Stimulated activated CD4-positive, alpha-beta T cell treated with anti-CD3 and anti-CD28 coated beads, Interleukin-1b, Interleukin-23, amount 100 ng/mL, for 1 hour (primary cell): ENCODE results near the gene GABARAPL2.
"Not testable (repeated sequence)": the region's sequence is repeated elsewhere in the genome, so short reads cannot be mapped to it uniquely, and the experiment has no call there.

Source experiments
- DNase-seq, 2 donors: peaks; one replicate each; pipeline ENCODE4 v3.0.0-alpha.2; 2020; ENCODE audit warnings: low read depth in 2 of 2

Gene GABARAPL2

DNA sequence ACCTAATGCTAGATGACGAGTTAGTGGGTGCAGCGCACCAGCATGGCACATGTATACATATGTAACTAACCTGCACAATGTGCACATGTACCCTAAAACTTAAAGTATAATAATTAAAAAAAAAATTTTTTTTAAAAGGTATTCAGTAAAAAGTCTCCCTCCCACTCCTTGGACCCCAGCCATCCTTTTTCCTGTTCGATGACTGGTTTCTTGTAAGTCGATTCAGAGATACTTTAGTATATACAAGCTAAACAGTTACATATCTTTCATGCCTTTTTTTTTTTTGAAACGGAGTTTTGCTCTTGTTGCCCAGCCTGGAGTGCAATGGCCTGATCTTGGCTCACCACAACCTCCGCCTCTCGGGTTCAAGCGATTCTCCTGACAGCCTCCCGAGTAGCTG is 25.7 kb downstream of the GABARAPL2 start:
- DNase-seq: not testable (repeated sequence)

DNA sequence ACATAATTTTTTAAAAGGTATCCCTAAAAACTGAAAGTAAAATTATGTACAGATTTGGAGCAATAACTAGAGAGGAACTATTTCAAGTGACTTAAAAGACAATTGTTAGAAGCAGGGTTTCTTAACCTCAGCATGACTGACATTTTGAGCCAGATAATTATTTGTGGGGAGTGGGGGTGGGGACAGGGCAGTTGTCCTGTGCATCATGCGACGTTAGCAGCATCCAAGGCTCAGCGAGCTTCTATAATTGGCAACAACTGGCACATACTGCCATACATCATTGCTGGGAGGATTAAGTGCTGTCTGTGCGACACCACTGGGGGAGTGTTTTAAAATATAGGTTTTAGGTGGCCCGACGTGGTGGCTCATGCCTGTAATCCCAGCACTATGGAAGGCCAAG is 27.1 kb downstream of the GABARAPL2 start:
- no peak for DNase-seq

DNA sequence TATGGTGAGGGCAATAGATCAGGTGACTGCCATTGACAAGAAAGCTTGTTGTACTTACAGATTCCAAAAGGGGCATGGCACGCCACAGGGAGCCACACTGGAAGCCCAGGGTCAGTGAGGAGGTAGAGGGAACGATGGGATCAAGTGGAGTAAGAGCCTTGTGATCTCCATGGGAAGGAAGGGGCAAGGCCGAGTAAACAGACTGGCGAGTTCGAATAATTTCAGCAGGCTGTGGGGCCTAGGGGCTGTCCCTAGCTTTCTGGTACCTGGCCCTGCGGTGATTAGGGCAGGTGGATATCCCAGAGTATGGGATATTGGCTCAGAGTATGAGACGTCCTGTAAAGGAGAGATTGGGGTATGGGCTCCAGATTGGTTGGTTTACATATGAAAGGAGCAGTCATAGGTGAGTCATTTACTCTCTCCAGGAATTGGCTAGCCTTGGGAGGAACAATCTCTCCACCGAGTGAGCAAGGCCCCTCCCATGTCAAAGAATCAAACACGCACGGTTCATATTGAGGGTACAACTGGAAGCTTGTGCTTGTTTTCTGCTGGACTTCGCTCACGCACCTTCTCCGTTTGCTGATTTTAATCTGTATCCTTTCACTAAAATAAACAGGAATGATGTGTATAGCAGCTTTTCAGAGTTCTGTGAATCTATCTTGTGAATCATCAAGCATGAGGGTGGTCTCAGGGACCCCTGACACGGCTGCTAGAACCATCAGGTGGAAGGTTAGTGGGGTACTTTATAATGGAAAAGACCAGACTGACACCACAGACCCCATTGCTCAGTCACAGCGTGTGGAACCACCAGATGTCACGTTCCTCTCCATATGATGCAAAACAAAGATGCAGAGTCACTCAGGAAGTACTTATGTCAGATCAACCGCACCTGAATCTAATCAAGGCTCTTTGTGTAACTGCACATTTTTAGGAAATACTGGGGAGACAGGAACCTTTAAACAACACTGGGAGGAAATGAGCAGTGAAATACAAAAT is 27.9 kb downstream of the GABARAPL2 start:
- no peak for DNase-seq

DNA sequence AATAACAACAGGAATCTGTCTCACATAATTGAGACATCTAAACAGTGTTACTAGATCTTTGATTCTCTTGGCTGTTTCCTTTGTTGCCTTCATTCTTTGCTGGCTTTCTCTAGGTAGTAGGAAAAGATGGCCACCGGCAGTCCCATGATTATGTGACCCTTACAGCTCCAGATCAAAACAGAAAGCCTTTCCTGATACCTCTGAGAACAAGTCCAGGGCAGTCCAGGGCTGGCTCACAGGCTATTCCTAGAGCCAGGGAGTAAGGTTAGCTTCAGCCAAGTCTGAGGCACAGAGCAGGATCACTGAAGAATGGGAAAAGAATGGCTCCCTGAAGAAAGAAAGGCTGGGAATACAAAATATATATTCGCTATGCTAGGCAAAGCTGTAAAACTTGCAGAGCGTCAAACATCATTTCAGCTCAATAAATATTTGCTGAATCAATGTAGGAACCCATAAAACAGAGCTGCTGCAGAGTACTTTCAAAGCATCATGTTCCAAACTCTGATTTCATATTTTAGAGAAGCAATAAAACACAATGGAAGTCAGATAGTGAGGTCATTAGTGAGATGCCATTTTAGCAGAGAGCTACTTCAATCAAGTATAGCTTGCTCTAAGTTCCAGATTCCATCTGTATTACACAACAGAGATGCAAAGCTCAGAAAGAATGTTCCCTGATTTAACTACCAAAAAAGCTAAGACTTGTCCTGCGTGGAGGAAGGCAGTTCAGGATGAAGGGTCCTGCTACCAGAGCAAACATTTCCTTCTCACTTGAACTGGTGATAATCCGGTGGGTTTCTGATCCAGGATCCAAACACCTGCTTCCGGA is 33.5 kb downstream of the GABARAPL2 start:
- no peak for DNase-seq

DNA sequence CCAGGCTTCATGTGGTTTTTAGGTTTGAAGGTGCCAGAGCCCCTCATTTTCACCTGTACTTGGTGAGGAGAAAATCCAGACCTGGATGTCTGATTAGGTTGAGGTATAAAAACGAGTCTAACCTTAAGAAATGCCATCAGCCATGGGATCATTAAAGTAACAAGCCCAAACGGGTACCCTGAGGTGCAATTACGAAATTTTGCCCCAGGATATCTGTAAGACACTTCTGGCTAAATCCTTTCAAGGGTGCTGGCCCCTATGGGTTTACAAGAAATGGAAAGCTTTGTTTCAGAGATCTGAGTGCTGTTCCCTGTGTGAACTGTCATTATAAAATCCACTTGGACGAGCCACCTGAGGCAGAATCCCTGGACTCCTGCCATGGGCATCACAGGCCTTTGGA is 37.1 kb downstream of the GABARAPL2 start:
- DNase-seq: no peak

DNA sequence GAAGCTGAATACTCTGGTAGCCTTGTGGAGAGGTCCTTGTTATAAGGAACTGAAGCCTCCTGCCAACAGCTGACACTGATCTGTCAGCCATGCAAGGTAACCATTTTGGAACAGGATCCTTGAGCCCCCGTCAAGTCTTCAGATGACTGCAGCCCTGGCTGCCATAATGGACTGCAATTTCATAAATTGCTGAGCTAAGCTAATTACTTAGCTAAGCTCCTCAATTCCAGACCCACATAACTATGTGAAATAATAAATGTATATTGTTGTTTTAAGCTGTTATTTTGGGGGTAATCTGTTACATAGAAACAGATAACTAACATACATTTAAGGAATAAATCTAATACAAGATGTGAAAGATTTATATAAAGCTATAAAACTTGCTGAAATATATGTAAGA is 40.3 kb downstream of the GABARAPL2 start:
- no peak for DNase-seq

DNA sequence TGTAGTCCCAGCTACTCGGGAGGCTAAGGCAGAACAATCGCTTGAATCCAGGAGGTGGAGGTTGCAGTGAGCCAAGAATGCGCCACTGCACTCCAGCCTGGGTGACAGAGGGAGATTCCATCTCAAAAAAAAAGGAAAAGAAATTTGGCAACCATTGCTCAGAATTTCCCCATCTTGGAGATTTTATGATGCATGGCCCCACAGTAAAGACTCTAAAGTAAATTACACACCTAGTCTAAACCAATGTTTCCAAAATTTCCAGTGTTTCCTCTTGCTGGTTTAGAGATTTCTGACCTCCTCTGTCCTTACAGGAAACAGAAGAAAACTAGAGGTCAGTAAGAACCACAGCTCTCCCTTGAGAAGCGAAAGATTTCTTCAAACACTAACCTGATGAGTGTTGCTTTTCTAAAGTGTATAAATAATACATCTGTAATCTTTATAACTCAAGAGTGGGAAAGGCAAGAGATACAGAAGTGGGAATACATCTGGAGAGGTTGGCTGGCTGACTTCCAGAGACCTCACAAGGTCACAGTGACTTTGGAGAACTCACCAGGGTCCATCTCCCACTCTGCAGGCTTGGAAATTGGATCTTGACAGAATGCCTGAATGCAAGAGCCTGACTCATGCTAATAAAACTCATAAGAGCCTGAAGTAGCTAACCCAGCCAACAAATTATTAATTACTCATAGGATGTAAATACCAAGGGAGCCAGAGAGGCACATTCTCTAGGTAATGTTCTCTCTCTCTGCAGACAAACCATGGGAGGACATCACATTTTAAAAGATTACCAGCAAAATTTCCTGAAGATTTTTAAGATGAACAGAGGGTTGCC is 48.1 kb downstream of the GABARAPL2 start:
- no peak for DNase-seq

DNA sequence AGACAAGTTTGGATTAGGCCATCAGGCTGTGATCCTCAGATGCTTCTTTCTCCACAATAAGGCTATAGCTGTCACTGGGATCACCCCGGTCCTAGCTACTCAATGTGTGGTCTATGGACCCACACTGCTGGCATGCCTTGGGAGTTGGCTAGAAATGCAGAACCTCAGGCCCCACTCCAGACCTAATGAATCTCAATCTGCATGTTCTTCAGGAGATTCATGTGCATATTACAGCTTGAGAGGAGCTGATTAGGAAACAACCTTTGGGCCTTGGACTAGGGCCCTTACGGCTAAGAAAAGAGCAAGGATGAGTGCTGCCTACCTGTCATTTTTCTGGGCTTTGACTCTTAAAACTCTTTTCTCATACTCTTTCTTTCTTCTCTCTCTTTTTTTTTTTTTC is 49.4 kb downstream of the GABARAPL2 start:
- no peak for DNase-seq

DNA sequence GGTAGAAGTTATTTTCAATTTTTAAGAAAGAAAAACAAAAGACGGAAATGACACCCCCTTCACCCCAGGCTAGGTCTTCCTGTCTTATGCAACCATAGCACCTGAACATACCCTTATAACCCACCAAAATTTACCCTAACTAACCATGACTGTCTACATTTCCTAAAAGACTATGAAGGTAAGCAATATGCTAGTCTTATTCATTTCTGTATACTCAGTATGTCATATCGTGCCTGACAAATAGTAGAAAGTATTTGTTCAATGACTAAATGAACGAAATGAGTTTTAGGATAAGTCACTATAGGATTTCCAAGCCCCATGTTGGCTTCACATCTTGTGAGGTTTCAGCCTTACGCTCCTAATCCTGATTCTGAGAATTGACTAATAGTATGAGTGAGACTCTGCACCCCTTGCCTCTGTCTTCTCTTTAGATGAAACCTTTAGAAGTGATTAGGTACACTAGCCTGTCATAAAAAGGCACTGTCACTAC is 50.4 kb downstream of the GABARAPL2 start:
- DNase-seq: no peak

DNA sequence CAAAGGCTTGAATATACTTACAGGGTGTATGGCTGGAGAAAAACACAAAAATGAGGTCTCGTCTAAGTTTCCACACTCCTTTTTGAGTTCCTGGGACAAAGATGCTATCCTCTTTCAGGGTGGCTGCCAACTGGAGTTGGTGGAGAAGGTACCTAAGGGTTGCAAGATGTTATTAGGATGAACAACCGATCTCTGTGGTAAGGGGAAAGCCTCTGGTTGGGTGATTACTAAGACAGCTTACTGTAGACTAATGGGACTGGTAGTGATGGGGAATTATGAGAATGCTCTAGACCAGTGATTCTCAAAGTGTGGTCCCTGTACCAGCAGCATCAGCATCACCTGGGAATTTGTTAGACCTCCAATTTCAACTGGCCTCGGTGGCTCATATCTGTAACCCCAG is 50.9 kb downstream of the GABARAPL2 start:
- DNase-seq: no peak

DNA sequence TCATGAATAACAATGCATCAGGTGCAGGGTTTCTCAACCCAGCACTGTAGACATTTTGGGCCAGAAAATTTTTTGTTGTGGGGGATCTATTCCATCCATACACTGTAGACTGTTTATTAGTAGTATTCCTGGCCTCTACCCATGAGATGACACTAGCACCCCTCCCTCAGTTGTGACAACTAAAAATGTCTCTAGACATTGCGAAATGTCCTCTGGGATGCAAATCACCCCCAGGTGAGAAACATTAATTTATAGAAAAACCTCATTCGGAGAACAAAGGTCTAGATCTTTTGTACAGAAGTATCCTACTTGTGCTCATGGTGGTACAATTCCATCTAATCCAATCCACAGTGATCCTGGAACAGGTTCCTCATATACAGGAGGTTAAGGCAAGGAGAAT is 52.6 kb downstream of the GABARAPL2 start:
- no peak for DNase-seq

DNA sequence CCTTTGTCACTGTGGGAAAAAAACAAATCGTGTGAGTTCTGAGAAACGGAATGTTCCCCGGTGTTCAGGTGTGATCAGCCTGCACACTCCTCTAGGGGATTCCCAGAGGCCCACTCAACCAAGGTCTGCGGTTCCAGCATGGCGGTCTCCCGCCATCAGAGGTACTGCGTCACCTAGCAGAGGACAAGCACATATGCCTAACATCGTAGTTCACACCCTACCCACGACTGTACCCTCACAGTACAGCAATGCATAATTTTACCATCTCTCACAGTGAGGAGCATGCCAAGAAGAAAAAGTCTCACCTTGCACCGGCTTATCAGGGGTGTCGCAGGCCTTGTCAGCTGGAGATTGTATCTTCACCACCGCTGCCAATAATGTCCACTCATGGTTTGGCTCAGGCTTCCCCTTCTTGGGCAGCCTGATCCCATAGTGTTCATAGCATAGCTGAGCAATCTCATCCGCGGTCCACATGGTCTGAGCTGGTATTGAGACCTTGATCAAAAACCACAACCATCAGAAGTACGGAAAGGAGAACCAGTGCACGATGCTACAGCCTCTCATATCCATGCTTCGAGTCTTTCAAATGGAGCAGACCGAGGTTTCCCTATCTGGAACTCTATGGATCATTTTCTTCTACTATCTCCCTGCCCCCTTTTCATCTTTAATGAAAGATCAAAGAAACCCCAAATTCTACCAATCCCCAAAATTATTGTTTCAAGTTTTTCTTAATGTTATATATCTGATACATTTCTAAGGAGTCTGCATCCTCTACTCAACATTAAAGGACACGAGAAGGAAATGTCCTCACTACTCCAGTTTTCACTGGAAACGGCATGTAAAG is 54.4 kb downstream of the GABARAPL2 start:
- no peak for DNase-seq

DNA sequence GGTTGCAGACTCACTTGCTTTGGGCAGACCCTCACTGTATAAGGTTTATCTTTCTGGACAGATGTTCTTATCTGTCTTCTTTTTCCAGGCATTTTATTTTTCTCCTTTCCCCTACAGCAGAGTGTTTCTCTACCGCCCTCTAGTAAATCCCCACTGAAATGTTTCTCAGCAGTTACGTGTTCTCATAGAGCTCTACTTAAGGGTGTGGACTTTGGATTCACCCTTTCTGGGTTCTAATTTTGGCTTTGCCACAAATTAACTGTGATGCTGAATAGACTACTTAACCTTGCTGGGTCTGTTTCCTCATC is 54.9 kb downstream of the GABARAPL2 start:
- no peak for DNase-seq

DNA sequence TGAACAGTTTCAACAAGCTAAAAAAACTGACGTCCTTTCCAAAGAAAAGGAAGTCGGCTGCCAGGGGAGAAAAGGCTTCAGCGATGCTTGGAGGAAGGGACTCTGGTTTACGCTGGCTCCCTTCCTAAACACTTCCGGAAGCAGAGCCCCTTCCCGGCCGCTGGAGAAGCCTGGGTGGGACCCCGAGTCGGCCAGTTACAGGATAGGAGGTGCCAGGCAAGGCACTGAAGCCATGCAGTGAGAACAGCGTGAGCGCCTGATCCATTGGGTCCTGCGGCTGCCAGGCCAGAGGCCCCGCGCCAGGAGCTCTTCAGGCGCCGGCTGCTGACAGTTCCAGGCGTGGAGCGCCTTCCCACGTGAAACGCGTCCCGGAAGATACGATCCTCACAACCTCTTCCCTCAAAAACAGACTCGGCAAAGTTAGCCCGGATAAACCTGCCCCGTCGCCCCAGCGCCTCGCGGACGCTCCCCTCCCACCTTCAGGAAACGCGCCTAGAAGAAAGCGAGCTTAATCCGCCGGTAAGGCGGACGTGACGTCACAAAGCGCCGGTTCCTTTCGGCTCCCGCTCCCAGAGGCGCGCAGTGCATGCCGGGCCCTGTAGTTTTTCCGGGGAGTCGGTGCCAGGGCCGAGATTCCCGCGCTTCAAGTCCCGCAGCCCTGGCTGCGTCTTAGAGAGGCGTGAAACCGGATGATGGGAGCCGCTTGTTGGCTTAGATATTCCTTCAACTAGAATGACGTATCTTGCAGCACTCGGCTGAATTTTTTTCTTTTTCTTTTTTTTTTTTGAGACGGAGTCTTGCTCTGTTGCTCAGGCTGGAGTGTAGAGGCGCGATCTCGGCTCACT is 56.8 kb downstream of the GABARAPL2 start, which contains the start of gene ADAT1:
Gene ADAT1 (minus strand): TSS at position 521 of the 845 bp plus-strand sequence. CDS start 2,482 bp downstream, outside the sequence.
- peak; percentile 86 to 87 for DNase-seq

DNA sequence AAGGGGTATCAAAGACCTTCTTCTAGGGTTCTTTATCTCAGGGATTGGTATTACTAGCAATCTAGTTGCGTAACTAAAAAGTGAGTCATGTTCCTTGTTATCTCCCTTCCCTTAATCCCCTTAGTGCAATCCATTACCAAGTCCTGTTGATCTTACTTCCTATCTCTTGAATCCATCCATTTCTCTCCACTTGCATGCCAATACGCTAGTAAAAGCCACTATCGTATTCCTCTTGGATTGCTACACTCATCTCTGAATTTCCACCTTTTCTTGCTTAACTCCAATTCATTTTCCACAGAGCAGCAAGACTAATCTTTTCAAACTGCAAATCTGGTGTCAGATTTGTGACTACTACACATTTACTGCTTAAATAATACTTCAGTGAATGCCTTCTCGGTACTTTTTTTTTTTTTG is 58.7 kb downstream of the GABARAPL2 start:
- DNase-seq: no peak

DNA sequence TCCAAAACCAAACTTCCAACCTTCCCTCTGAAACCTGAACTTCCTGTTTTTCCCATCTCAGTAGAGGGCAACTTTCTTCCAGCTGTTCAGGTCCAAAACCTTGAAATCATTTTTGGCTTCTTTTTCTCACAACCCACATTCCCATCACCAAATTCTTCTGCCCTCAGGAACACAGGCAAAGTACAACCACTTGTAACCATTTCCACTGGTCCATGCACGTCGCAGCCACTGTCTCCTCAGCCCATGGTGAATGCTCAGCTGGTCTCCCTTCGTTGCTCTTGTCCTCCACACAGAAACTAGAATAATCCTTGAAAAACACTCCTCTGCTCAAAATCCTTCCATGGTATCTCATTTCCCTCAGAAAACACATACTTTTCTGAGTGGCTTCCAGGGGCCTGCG is 60.6 kb downstream of the GABARAPL2 start:
- DNase-seq: no peak
